ENCODE results near the gene RABEP2.
"Not testable (repeated sequence)": the region's sequence is repeated elsewhere in the genome, so short reads cannot be mapped to it uniquely, and the experiment has no call there.

Gene RABEP2

GRCh38 chr16:28876973-28877654 lies 47.9 kb downstream of the RABEP2 start:
- H3K36me3 Mint-ChIP-seq (ENCODE audit: insufficient read depth): peaks cover 12% of the 10 kb centered on the region
- H3K27ac Mint-ChIP-seq: peak overlapping the region; percentile 13 to 59
- no peaks in the 10 kb centered on the region for H3K9me3 Mint-ChIP-seq
- no peak overlapping the region for H3K4me3 Mint-ChIP-seq
- DNase-seq: no peak
- no peak for ATAC-seq (replicated peaks)
- peaks cover 0 to 6% of the 10 kb centered on the region in 2 donors for H3K27me3 Mint-ChIP-seq
- peaks cover 12% of the 10 kb centered on the region in 2 donors for H3K4me1 Mint-ChIP-seq (ENCODE audit: low read depth in 2 of 2)

DNA sequence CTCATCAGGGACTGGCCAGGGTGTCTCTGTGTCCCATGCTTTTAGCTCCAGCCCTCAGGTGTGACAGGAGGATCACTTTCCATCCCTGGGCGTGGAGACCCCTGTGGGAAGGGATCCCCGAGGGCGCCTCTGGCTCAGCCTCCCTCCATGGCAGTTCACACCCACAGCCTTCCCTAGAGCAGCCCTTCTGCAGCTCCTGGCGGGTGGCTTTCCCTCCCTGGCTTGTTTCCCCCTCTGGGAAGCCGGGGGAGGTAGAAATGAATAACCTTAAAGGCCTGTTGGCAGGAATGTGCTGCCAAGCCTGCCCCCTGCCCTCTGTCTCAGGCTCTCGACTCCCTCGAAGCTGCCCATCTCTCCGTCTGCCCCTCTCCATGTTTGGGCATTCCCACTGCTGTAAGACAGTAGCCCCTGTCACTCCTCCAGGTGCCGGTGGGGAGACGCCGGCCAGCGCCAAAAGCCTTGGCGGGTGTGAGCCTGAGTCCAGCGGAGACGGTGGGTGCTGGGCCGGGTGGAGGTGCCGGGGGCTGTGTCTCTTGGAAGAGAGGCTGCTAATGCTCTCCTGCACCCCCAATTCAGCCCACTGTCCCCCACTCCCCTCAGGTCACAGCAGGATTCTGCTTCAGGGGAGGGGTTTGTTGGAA lies 48.9 kb downstream of the RABEP2 start:
- Mint-ChIP-seq H3K4me1 (ENCODE audit: low read depth in 2 of 2) (peaks cover 11 to 12% of the 10 kb centered on the region in 2 donors), H3K27me3 (peaks cover 0 to 6% of the 10 kb centered on the region in 2 donors), H3K9me3 (no peaks in the 10 kb centered on the region), H3K4me3 (no peak overlapping the region), H3K36me3 (ENCODE audit: insufficient read depth) (peaks cover 19% of the 10 kb centered on the region), H3K27ac (peak overlapping the region; percentile 13 to 59)
- no peak for DNase-seq
- no peak for ATAC-seq (replicated peaks)

GRCh38 chr16:28875134-28876018 lies 49.7 kb downstream of the RABEP2 start:
- DNase-seq (no peak), ATAC-seq (replicated peaks) (no peak)
- Mint-ChIP-seq H3K9me3 (no peaks in the 10 kb centered on the region), H3K4me3 (no peak overlapping the region), H3K27ac (peak overlapping the region in 1 of 2 donors; percentile 60), H3K36me3 (ENCODE audit: insufficient read depth) (peaks cover 26% of the 10 kb centered on the region), H3K27me3 (no peaks in the 10 kb centered on the region), H3K4me1 (ENCODE audit: low read depth in 2 of 2) (peaks cover 6 to 7% of the 10 kb centered on the region in 2 donors)

DNA sequence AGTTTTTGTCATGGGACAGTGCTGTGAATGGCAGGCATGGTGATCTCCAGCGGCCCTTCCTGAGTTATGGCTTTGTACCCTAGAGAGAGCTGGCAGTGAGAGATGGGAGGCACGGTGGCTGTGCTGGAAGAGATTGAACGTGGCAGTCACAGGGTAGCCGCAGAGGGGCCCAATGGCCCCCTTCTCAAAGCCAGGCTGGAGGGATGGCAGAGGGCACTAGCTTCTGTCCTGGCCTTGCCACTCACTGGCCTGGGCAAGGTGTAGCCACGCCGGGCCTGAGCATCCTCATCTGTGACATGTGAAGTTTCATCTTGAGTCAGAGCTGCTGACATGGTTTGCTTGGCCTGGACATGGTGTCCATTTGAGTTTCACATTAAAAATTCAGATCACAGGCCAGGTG lies 50.6 kb downstream of the RABEP2 start:
- H3K9me3 Mint-ChIP-seq: no peaks in the 10 kb centered on the region
- ATAC-seq (replicated peaks) (no peak), DNase-seq (no peak)
- peaks cover 4 to 5% of the 10 kb centered on the region in 2 donors for H3K4me1 Mint-ChIP-seq (ENCODE audit: low read depth in 2 of 2)
- H3K4me3 Mint-ChIP-seq: no peak overlapping the region
- H3K27ac Mint-ChIP-seq: no peak overlapping the region
- peaks cover 34% of the 10 kb centered on the region for H3K36me3 Mint-ChIP-seq (ENCODE audit: insufficient read depth)
- no peaks in the 10 kb centered on the region for H3K27me3 Mint-ChIP-seq

GRCh38 chr16:28873543-28874201 lies 51.4 kb downstream of the RABEP2 start:
- no peak overlapping the region for H3K27ac Mint-ChIP-seq
- no peaks in the 10 kb centered on the region for H3K4me1 Mint-ChIP-seq (ENCODE audit: low read depth in 2 of 2)
- DNase-seq (peak; percentile 63 to 70 (median 66)), ATAC-seq (replicated peaks) (peak; percentile 98)
- H3K27me3 Mint-ChIP-seq: no peaks in the 10 kb centered on the region
- peaks cover 41% of the 10 kb centered on the region for H3K36me3 Mint-ChIP-seq (ENCODE audit: insufficient read depth)
- no peak overlapping the region for H3K4me3 Mint-ChIP-seq
- no peaks in the 10 kb centered on the region for H3K9me3 Mint-ChIP-seq

GRCh38 chr16:28872952-28873351 lies 52.1 kb downstream of the RABEP2 start:
- ATAC-seq (replicated peaks): no peak

DNA sequence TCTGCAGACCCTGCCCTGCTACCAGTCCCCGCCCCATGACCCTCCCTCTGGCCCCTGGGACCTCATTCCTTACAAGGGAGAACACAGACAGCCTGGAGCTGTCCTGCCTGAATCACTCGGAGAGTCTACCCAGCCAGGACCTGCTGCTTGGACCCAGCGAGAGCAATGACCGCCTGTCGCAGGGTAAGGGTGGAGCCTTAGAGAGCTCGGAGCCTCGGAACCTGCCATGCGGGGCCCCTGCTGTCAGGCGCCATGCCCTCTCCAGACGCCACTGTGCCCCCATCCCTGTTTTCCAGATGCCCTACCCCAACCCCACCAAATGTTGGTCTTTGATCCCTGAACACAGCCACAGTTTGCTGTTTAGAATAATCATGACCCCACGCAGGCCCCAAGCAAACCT lies 55.8 kb downstream of the RABEP2 start:
- Mint-ChIP-seq H3K36me3 (ENCODE audit: insufficient read depth) (peaks cover 55% of the 10 kb centered on the region), H3K27ac (peak overlapping the region in 1 of 2 donors; percentile 56), H3K27me3 (no peaks in the 10 kb centered on the region), H3K4me1 (ENCODE audit: low read depth in 2 of 2) (peaks cover 17 to 22% of the 10 kb centered on the region in 2 donors), H3K4me3 (no peak overlapping the region), H3K9me3 (no peaks in the 10 kb centered on the region)
- DNase-seq (no peak), ATAC-seq (replicated peaks) (no peak)

More at GRCh38 chr16:28872952-28873351, 52.1 kb downstream of the RABEP2 start:
- H3K4me1 Mint-ChIP-seq (ENCODE audit: low read depth in 2 of 2): no peaks in the 10 kb centered on the region
- H3K4me3 Mint-ChIP-seq: no peak overlapping the region
- peak overlapping the region in 1 of 2 donors; percentile 57 for H3K27ac Mint-ChIP-seq
- H3K36me3 Mint-ChIP-seq (ENCODE audit: insufficient read depth): peaks cover 46% of the 10 kb centered on the region
- DNase-seq: no peak
- H3K9me3 Mint-ChIP-seq: no peaks in the 10 kb centered on the region
- H3K27me3 Mint-ChIP-seq: no peaks in the 10 kb centered on the region

GRCh38 chr16:28867646-28868045 lies 57.4 kb downstream of the RABEP2 start:
- H3K27me3 Mint-ChIP-seq; H3K9me3 Mint-ChIP-seq; H3K27ac Mint-ChIP-seq; DNase-seq; ATAC-seq (replicated peaks); H3K4me3 Mint-ChIP-seq: not testable (repeated sequence)
- H3K4me1 Mint-ChIP-seq (ENCODE audit: low read depth in 2 of 2): peaks cover 24 to 34% of the 10 kb centered on the region in 2 donors
- H3K36me3 Mint-ChIP-seq (ENCODE audit: insufficient read depth): peaks cover 58% of the 10 kb centered on the region

GRCh38 chr16:28867241-28867640 lies 57.8 kb downstream of the RABEP2 start:
- DNase-seq (no peak), ATAC-seq (replicated peaks) (no peak)
- H3K4me3 Mint-ChIP-seq: no peak overlapping the region
- peaks cover 24 to 34% of the 10 kb centered on the region in 2 donors for H3K4me1 Mint-ChIP-seq (ENCODE audit: low read depth in 2 of 2)
- peaks cover 58% of the 10 kb centered on the region for H3K36me3 Mint-ChIP-seq (ENCODE audit: insufficient read depth)
- no peaks in the 10 kb centered on the region for H3K27me3 Mint-ChIP-seq
- no peaks in the 10 kb centered on the region for H3K9me3 Mint-ChIP-seq
- no peak overlapping the region for H3K27ac Mint-ChIP-seq

GRCh38 chr16:28866454-28866804 lies 58.6 kb downstream of the RABEP2 start:
- no peak overlapping the region for H3K4me3 Mint-ChIP-seq
- H3K36me3 Mint-ChIP-seq (ENCODE audit: insufficient read depth): peaks cover 51% of the 10 kb centered on the region
- no peaks in the 10 kb centered on the region for H3K9me3 Mint-ChIP-seq
- ATAC-seq (replicated peaks): no peak
- H3K27me3 Mint-ChIP-seq: no peaks in the 10 kb centered on the region
- peaks cover 26 to 34% of the 10 kb centered on the region in 2 donors for H3K4me1 Mint-ChIP-seq (ENCODE audit: low read depth in 2 of 2)
- peak overlapping the region in 1 of 2 donors; percentile 98 for H3K27ac Mint-ChIP-seq
- DNase-seq: no peak

- peaks cover 26 to 34% of the 10 kb centered on the region in 2 donors for H3K4me1 Mint-ChIP-seq (ENCODE audit: low read depth in 2 of 2)
Observed at GRCh38 chr16:28865722-28866453, 59.1 kb downstream of the RABEP2 start.

DNA sequence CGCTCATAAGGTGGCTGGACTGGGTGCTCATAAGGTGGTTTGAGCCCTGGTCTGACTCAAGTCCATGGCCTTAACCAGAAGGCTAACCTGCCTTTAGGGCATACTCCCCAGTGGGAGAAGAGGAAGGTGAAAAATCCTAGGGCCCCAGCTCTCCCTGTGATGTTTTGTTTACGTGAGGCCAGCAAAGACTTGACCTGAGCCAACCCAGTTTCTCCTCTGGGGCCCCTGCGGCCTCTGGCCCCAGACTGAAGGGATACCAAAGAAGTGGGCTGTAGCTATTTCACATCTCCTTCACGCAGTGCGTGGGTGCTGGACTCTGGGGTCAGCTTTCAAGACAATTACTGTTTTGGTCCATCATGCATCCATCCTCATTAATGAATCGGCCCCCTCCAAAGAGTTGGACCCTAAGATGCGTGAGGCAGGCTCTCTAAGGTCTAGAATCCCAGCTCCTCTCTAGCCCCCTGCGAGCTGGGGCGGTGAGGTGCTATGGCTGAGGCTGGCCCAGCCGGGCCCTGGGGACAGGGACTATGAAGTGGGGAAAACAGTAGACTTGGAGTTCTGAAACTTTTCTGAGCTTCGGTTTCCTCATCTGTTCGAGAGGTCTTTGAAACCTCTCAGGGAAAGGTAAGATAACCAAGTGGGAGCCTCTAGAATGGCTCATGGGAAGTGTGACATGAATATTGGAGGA lies 59.9 kb downstream of the RABEP2 start:
- ATAC-seq (replicated peaks) (no peak), DNase-seq (no peak)
- peak overlapping the region; percentile 94 to 98 for H3K27ac Mint-ChIP-seq
- peaks cover 26 to 34% of the 10 kb centered on the region in 2 donors for H3K4me1 Mint-ChIP-seq (ENCODE audit: low read depth in 2 of 2)
- H3K36me3 Mint-ChIP-seq (ENCODE audit: insufficient read depth): peaks cover 41% of the 10 kb centered on the region
- peak overlapping the region; percentile 96 to 97 for H3K4me3 Mint-ChIP-seq
- no peaks in the 10 kb centered on the region for H3K9me3 Mint-ChIP-seq
- H3K27me3 Mint-ChIP-seq: no peaks in the 10 kb centered on the region

More at GRCh38 chr16:28865722-28866453, 59.1 kb downstream of the RABEP2 start:
- Mint-ChIP-seq H3K4me3 (peak overlapping the region in 1 of 2 donors; percentile 97), H3K27ac (peak overlapping the region in 1 of 2 donors; percentile 98), H3K36me3 (ENCODE audit: insufficient read depth) (peaks cover 47% of the 10 kb centered on the region), H3K27me3 (no peaks in the 10 kb centered on the region), H3K9me3 (no peaks in the 10 kb centered on the region)
- ATAC-seq (replicated peaks) (no peak), DNase-seq (no peak)
